Measurements from ENCODE around the gene CHAF1A.

The CHAF1A gene

DNA sequence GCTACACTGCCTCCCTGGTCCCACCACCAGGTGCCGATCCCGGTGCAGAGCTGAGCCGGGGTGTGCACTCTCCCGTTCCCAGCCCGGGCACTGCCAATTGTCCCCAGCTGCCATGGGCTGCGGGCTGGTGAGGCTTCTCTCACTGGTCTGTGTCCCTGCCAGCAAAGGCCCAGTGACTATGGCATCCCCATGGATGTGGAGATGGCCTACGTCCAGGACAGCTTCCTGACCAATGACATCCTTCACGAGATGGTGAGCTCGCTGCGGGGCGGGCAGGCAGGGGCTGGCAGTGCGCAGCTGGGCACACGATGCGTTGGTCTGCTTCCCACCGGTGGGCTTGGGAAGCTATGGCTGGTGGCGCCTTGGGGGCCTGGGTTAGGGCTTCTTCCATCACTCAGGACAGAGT is 44.5 kb upstream of the CHAF1A start:
- no peaks in the 10 kb centered on the region for H3K9me3 ChIP-seq (ENCODE audit: severe bottlenecking)
- TF ChIP-seq, protein P1, sequence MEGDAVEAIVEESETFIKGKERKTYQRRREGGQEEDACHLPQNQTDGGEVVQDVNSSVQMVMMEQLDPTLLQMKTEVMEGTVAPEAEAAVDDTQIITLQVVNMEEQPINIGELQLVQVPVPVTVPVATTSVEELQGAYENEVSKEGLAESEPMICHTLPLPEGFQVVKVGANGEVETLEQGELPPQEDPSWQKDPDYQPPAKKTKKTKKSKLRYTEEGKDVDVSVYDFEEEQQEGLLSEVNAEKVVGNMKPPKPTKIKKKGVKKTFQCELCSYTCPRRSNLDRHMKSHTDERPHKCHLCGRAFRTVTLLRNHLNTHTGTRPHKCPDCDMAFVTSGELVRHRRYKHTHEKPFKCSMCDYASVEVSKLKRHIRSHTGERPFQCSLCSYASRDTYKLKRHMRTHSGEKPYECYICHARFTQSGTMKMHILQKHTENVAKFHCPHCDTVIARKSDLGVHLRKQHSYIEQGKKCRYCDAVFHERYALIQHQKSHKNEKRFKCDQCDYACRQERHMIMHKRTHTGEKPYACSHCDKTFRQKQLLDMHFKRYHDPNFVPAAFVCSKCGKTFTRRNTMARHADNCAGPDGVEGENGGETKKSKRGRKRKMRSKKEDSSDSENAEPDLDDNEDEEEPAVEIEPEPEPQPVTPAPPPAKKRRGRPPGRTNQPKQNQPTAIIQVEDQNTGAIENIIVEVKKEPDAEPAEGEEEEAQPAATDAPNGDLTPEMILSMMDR (IDR thresholded peaks at IDR 0.05; ENCODE audit: low read depth, low read length): no peak
- H3K36me3 ChIP-seq: peaks cover 72% of the 10 kb centered on the region

DNA sequence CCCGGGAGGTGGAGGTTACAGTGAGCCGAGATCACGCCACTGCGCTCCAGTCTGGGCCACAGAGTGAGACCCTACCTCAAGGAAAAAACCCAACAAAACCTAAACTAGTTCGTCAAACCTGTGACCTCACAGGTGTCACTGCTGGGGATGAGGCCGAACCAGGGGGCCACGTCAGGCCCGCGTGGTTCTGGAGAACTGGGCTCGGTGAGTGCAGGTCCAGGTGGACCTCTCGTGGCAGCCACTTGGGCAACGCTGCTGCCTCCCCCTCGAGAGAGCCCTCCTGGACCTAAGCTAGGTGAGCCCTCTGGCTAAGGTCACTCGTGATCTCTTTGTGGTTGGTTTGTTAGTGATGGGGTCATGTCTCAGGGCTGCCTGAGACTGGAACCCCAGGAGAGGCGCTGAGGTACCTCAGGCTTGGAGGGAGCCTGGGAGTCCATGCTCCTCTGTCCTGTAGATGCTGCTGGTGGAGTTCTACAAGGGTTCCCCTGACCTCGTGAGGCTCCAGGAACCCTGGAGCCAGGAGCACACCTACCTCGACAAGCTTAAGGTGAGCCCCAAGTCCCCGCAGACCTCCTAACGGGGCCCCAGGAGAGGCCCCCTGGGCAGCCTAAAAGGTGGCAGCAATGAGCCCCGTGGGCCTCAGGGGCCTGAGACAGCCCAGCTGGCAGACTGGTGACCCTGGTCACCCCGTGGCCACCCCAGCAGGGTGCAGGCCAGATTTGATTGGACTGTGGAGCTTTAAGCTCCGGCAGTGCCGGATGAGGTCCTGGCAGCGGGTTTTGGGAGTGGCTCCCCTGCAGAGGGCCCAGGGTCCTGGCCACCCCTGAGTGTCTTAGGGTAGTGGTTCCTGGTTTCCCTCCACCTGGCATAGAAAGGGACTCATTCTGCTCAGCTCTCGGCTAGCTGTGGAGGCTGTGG is 43.5 kb upstream of the CHAF1A start:
- TF ChIP-seq, protein P1 (IDR thresholded peaks at IDR 0.05; ENCODE audit: low read depth, low read length): no peak
- Histone ChIP-seq H3K9me3 (ENCODE audit: severe bottlenecking) (no peaks in the 10 kb centered on the region), H3K27me3 (ENCODE audit: insufficient read depth, low read depth, severe bottlenecking) (no peaks in the 10 kb centered on the region), H3K36me3 (peaks cover 81% of the 10 kb centered on the region), H3K27ac (peak overlapping the region; percentile 22; the same call in 1 of the 2 replicates), H3K4me3 (ENCODE audit: low read depth, low read length) (no peak overlapping the region)
- DNase-seq: no peak

More for the DNA sequence above, 44.5 kb upstream of the CHAF1A start:
- Histone ChIP-seq H3K27me3 (ENCODE audit: insufficient read depth, low read depth, severe bottlenecking) (no peaks in the 10 kb centered on the region), H3K4me3 (ENCODE audit: low read depth, low read length) (no peak overlapping the region), H3K27ac (no peak overlapping the region)
- DNase-seq: no peak

GRCh38 chr19:4359627-4360000 is 42.8 kb upstream of the CHAF1A start:
- DNase-seq: no peak
- TF ChIP-seq, protein P1 (IDR thresholded peaks at IDR 0.05; ENCODE audit: low read depth, low read length): no peak
- H3K27ac ChIP-seq: no peak overlapping the region
- no peaks in the 10 kb centered on the region for H3K9me3 ChIP-seq (ENCODE audit: severe bottlenecking)
- H3K4me3 ChIP-seq (ENCODE audit: low read depth, low read length): no peak overlapping the region
- H3K27me3 ChIP-seq (ENCODE audit: insufficient read depth, low read depth, severe bottlenecking): no peaks in the 10 kb centered on the region
- H3K36me3 ChIP-seq: peaks cover 80% of the 10 kb centered on the region

- Histone ChIP-seq H3K36me3 (peaks cover 81% of the 10 kb centered on the region), H3K4me3 (ENCODE audit: low read depth, low read length) (no peak overlapping the region), H3K27me3 (ENCODE audit: insufficient read depth, low read depth, severe bottlenecking) (no peaks in the 10 kb centered on the region), H3K27ac (peak overlapping the region; percentile 61), H3K9me3 (ENCODE audit: severe bottlenecking) (no peaks in the 10 kb centered on the region)
- TF ChIP-seq, protein P1 (IDR thresholded peaks at IDR 0.05; ENCODE audit: low read depth, low read length): no peak
- no peak for DNase-seq
Observed at GRCh38 chr19:4360081-4360569, 42.3 kb upstream of the CHAF1A start.

DNA sequence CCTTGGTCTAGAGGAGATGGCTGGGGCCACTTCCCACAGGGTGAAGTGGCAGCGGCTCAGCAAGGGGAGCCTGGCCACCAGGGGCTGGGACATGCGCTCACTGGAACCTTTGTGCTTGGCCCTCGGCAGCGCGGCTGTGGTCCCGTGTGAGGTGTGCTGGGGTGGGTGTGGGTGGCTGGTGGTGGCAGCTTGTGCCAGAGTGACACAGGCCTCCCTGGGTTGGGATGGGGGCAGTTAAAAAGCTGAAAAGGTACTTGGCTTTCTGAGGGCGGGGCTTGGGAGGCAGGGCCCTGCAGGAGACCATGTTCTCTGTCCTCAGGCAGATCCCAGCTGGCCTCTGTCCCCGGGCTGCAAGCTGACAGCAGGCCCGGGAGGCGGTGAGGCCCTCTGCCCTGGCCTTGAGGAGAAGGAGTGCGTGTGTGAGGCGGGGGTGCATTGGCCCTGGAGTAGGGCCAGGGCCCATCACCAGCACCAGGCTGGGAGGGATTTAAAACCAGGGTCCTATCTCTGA is 41.7 kb upstream of the CHAF1A start:
- H3K27me3 ChIP-seq (ENCODE audit: insufficient read depth, low read depth, severe bottlenecking): no peaks in the 10 kb centered on the region
- DNase-seq: peak; percentile 54
- H3K27ac ChIP-seq: peak overlapping the region; percentile 61
- H3K9me3 ChIP-seq (ENCODE audit: severe bottlenecking): no peaks in the 10 kb centered on the region
- H3K4me3 ChIP-seq (ENCODE audit: low read depth, low read length): no peak overlapping the region
- H3K36me3 ChIP-seq: peaks cover 86% of the 10 kb centered on the region
- TF ChIP-seq, protein P1 (IDR thresholded peaks at IDR 0.05; ENCODE audit: low read depth, low read length): peak; percentile 27

All from WERI-Rb-1 (cell line).